H9 (cell line): Measurements from ENCODE around the gene MYRF. TPM values are rescaled to one million over a fixed set of nuclear protein-coding genes. Genes with fewer than 3 reads are reported as not detected.

Experiments
- DNase-seq: peaks from one replicate; pipeline ENCODE4 v3.0.0-alpha.2; 2017
- H2AFZ ChIP-seq: one replicate; pipeline ENCODE4 v1.6.1; 2013; ENCODE audit warnings: mild to moderate bottlenecking, low read length, control low read depth, moderate library complexity
- H2AK5ac ChIP-seq: 2 replicates; pipeline ENCODE4 v1.6.1; 2013; ENCODE audit warnings: low read length, control low read depth, mixed read lengths; ENCODE audit not compliant: insufficient read length
- H2BK120ac ChIP-seq: one replicate; pipeline ENCODE4 v1.6.1; 2013; ENCODE audit warnings: low read depth, mild to moderate bottlenecking, low read length, control low read depth, inconsistent platforms; ENCODE audit not compliant: poor library complexity, severe bottlenecking
- H2BK12ac ChIP-seq: 2 replicates; pipeline ENCODE4 v1.6.1; 2013; ENCODE audit warnings: low read length, control low read depth, mixed read lengths, low read depth; ENCODE audit not compliant: insufficient read length
- H2BK15ac ChIP-seq: 2 replicates; pipeline ENCODE4 v1.6.1; 2013; ENCODE audit warnings: low read depth, low read length, control low read depth
- H2BK20ac ChIP-seq: one replicate; pipeline ENCODE4 v1.6.1; 2013; ENCODE audit warnings: low read depth, mild to moderate bottlenecking, low read length, control low read depth, inconsistent platforms; ENCODE audit not compliant: poor library complexity, severe bottlenecking
- H2BK5ac ChIP-seq: 2 replicates; pipeline ENCODE4 v1.6.1; 2013; ENCODE audit warnings: low read length, control low read depth, mixed read lengths; ENCODE audit not compliant: insufficient read length
- H3K14ac ChIP-seq: 2 replicates; pipeline ENCODE4 v1.6.1; 2013; ENCODE audit warnings: low read length, control low read depth; ENCODE audit not compliant: insufficient read depth
- H3K18ac ChIP-seq: 2 replicates; pipeline ENCODE4 v1.6.1; 2013; ENCODE audit warnings: low read depth, mild to moderate bottlenecking, mixed read lengths, low read length, control low read depth; ENCODE audit not compliant: insufficient read length
- H3K23ac ChIP-seq: 2 replicates; pipeline ENCODE4 v1.6.1; 2013; ENCODE audit warnings: low read length, control low read depth, mixed read lengths, low read depth; ENCODE audit not compliant: insufficient read length
- H3K23me2 ChIP-seq: 2 replicates; pipeline ENCODE4 v1.6.1; 2013; ENCODE audit warnings: low read depth, mild to moderate bottlenecking, mixed read lengths, low read length, control low read depth; ENCODE audit not compliant: insufficient read length, poor library complexity, severe bottlenecking
- H3K27ac ChIP-seq: 2 replicates; pipeline ENCODE4 v1.5.1; 2013; ENCODE audit warnings: low read length, control low read depth, mixed read lengths, low read depth; ENCODE audit not compliant: insufficient read length
- H3K27me3 ChIP-seq: 2 replicates; pipeline ENCODE4 v1.6.1; 2013; ENCODE audit warnings: low read length, control low read depth, inconsistent platforms; ENCODE audit not compliant: insufficient read depth
- H3K4ac ChIP-seq: 2 replicates; pipeline ENCODE4 v1.6.1; 2013; ENCODE audit warnings: low read depth, mild to moderate bottlenecking, control low read depth, inconsistent platforms, low read length, moderate library complexity
- H3K4me1 ChIP-seq: 2 replicates; pipeline ENCODE4 v1.6.1; 2013; ENCODE audit warnings: low read length, control low read depth, inconsistent platforms; ENCODE audit not compliant: insufficient read depth
- H3K4me2 ChIP-seq: 2 replicates; pipeline ENCODE4 v1.6.1; 2013; ENCODE audit warnings: low read length, control low read depth, mixed read lengths; ENCODE audit not compliant: insufficient read length, insufficient read depth
- H3K56ac ChIP-seq: 2 replicates; pipeline ENCODE4 v1.6.1; 2013; ENCODE audit warnings: low read depth, mild to moderate bottlenecking, mixed read lengths, low read length, control low read depth; ENCODE audit not compliant: insufficient read length
- H3K79me1 ChIP-seq: 2 replicates; pipeline ENCODE4 v1.6.1; 2013; ENCODE audit warnings: low read depth, mild to moderate bottlenecking, moderate library complexity, low read length, control low read depth, inconsistent platforms; ENCODE audit not compliant: insufficient read depth, poor library complexity, severe bottlenecking
- H3K79me2 ChIP-seq: 2 replicates; pipeline ENCODE4 v1.6.1; 2013; ENCODE audit warnings: low read length, control low read depth, inconsistent platforms; ENCODE audit not compliant: insufficient read depth
- H3K9ac ChIP-seq: 2 replicates; pipeline ENCODE4 v1.6.1; 2013; ENCODE audit warnings: low read length, control low read depth, mixed read lengths; ENCODE audit not compliant: insufficient read length; ENCODE audit errors: extremely low read depth
- H3K9me3 ChIP-seq: one replicate; pipeline ENCODE4 v1.6.1; 2013; ENCODE audit warnings: low read depth, low read length, inconsistent platforms; ENCODE audit not compliant: control insufficient read depth
- H3T11ph ChIP-seq: one replicate; pipeline ENCODE4 v1.6.1; 2013; ENCODE audit warnings: mild to moderate bottlenecking, low read length, control low read depth, inconsistent platforms
- H4K20me1 ChIP-seq: one replicate; pipeline ENCODE4 v1.6.1; 2013; ENCODE audit not compliant: control insufficient read depth, insufficient read length, insufficient read depth
- H4K5ac ChIP-seq: 2 replicates; pipeline ENCODE4 v1.6.1; 2013; ENCODE audit warnings: low read depth, mild to moderate bottlenecking, mixed read lengths, low read length, control low read depth; ENCODE audit not compliant: insufficient read length
- H4K8ac ChIP-seq: replicated peaks from 2 replicates; pipeline ENCODE4 v1.6.1; 2013; ENCODE audit warnings: low read length, control low read depth, mixed read lengths, low read depth; ENCODE audit not compliant: insufficient read length
- H4K91ac ChIP-seq: 2 replicates; pipeline ENCODE4 v1.6.1; 2013; ENCODE audit warnings: low read depth, mild to moderate bottlenecking, moderate library complexity, mixed read lengths, low read length, control low read depth; ENCODE audit not compliant: insufficient read length
- H3K27ac Mint-ChIP-seq, 3 experiments: 2 replicates in 2 of 3; 3 replicates in 1 of 3; pipeline ENCODE4 v1.8.0; 2020 to 2021; ENCODE audit warnings: mixed read lengths in 3 of 3, mild to moderate bottlenecking in 1 of 3, moderate library complexity in 1 of 3
- H3K27me3 Mint-ChIP-seq: 2 replicates; pipeline ENCODE4 v1.8.0; 2021; ENCODE audit warnings: low read depth, mild to moderate bottlenecking, moderate library complexity, mixed read lengths
- H3K36me3 Mint-ChIP-seq, 3 experiments: 2 replicates in 2 of 3; 3 replicates in 1 of 3; pipeline ENCODE4 v1.8.0; 2020 to 2021; ENCODE audit warnings: low read depth in 3 of 3, mixed read lengths in 3 of 3; ENCODE audit not compliant: insufficient read depth in 1 of 3
- H3K4me1 Mint-ChIP-seq, 2 experiments: 2 replicates each; pipeline ENCODE4 v1.8.0; 2020; ENCODE audit warnings: mixed read lengths in 2 of 2
- H3K4me3 Mint-ChIP-seq, 2 experiments: 2 replicates in 1 of 2; 3 replicates in 1 of 2; pipeline ENCODE4 v1.8.0; 2020 to 2021; ENCODE audit warnings: mild to moderate bottlenecking in 2 of 2, mixed read lengths in 2 of 2, moderate library complexity in 1 of 2
- H3K9me3 Mint-ChIP-seq, 2 experiments: 2 replicates in 1 of 2; 3 replicates in 1 of 2; pipeline ENCODE4 v1.8.0; 2020; ENCODE audit warnings: mild to moderate bottlenecking in 2 of 2, mixed read lengths in 2 of 2, moderate library complexity in 1 of 2
- CTCF ChIP-seq: fragments of 200-600 bp; sonication (generic); conservative IDR thresholded peaks from 3 replicates; pipeline ENCODE4 v1.8.0; 2021; ENCODE audit warnings: antibody characterized with exemption, mild to moderate bottlenecking
- WGBS: extraction: QIAGEN DNeasy Blood & Tissue Kit; methylation state at CpG from one replicate; pipeline ENCODE4 v1.1.7; 2013; ENCODE audit warnings: missing lambda C conversion rate, low lambda C conversion rate, mixed read lengths; ENCODE audit not compliant: insufficient read length; ENCODE audit errors: extremely low coverage; 5-methylcytosine and 5-hydroxymethylcytosine counted together
- total RNA-seq: library from RNA; stranded (reverse); gene quantifications from 2 replicates; pipeline ENCODE4 v1.2.1, GENCODE V29; 2021

The MYRF gene
- total RNA-seq, 1 experiment from 2014 or later = 13.9 TPM

DNA sequence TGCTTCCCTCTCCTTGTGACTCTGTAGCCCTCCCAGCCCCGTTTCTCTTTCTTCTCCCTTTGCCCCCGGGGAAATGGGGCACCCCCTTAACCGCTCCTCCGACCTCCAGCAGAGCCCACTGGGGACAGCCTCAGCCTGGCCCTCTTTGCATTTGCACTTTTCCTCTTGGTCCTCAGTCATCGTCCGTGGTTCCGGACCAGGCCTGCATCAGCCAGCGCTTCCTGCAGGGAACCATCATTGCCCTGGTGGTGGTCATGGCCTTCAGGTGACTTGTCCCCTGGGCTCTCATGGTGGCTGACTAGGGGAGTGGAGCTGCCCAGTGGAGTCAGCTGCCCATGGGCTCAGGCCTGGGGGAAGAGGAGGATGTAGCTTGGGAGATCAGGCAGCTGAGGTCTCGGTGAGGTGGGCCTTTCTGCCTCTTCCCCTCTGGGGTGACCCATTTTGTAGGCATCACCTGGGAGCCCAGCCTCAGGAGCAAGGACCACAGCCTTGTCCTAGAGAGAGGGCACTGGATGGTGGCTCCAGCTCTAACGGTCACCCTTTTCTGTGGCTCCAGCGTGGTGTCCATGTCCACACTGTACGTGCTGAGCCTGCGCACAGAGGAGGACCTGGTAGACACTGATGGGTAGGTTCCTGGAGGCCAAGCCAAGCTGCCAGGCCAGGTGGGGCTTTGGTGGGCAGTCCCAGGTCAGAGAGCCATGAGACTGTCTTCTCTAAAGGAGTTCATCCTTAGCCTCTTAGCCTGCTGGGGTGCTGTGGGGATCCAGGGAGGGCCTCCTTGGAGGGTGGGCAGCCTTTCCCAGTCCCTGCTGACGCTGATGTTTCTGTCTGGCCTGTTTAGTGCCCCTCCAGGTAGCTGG is 27.5 kb downstream of the MYRF start:
- Histone ChIP-seq H2AFZ (no peak overlapping the region), H3K23ac (no peak overlapping the region), H3K14ac (no peak overlapping the region; the same call in 1 of the 2 replicates), H3T11ph (no peak overlapping the region), H4K8ac (no peak overlapping the region), H3K27ac (no peak overlapping the region), H3K4me2 (no peak overlapping the region), H3K4me1 (no peaks in the 10 kb centered on the region), H4K20me1 (no peaks in the 10 kb centered on the region), H3K27me3 (no peaks in the 10 kb centered on the region), H3K79me1 (no peaks in the 10 kb centered on the region), H3K18ac (no peak overlapping the region), H2BK15ac (no peak overlapping the region), H3K79me2 (no peaks in the 10 kb centered on the region), H3K4ac (no peak overlapping the region), H2BK12ac (no peak overlapping the region), H3K56ac (no peak overlapping the region), H4K91ac (no peak overlapping the region), H3K9ac (no peak overlapping the region), H2AK5ac (no peak overlapping the region), H4K5ac (no peak overlapping the region), H3K9me3 (no peaks in the 10 kb centered on the region), H2BK120ac (no peak overlapping the region), H2BK5ac (no peak overlapping the region), H3K23me2 (no peaks in the 10 kb centered on the region), H2BK20ac (no peak overlapping the region)
- H3K27me3 Mint-ChIP-seq = peaks cover 2% of the 10 kb centered on the region; the same call in 1 of the 2 replicates
- H3K27ac Mint-ChIP-seq = peak overlapping the region in 1 of 3 experiments; percentile 32; a peak in 3 of 7 replicates
- no CpG with 5 or more reads among the region's 14 CpGs for WGBS
- DNase-seq = no peak
- H3K9me3 Mint-ChIP-seq = peaks cover 0 to 2% of the 10 kb centered on the region in 2 experiments; a peak in 2 of 5 replicates
- peaks cover 20 to 22% of the 10 kb centered on the region in 2 experiments for H3K4me1 Mint-ChIP-seq
- H3K36me3 Mint-ChIP-seq = peaks cover 10 to 32% (median 26%) of the 10 kb centered on the region in 3 experiments
- TF ChIP-seq CTCF = no peak
- H3K4me3 Mint-ChIP-seq = no peak overlapping the region; a peak in 1 of 5 replicates
